Keratinocyte (primary cell): ENCODE measurements around the gene ADGRG1. TPM values are rescaled to one million over a fixed set of nuclear protein-coding genes. Genes with fewer than 3 reads are reported as not detected.

Experiments used
- DNase-seq: peaks from one replicate; pipeline ENCODE4 v3.0.0-alpha.2; 2011; ENCODE audit warnings: low read depth, missing footprints, low spot score
- FAIRE-seq: peaks from 2 replicates; lab custom pipeline; 2011; peaks lifted over from hg19 to GRCh38; lab: Jason Lieb, UNC
- H2AFZ ChIP-seq: 2 replicates; pipeline ENCODE4 v1.6.0; 2012; ENCODE audit warnings: low read length, control low read depth, inconsistent platforms; ENCODE audit not compliant: control insufficient read depth
- H3K27ac ChIP-seq: 2 replicates; pipeline ENCODE4 v1.5.1; 2011; ENCODE audit warnings: low read length; ENCODE audit not compliant: control insufficient read depth, insufficient read depth
- H3K27me3 ChIP-seq: 3 replicates; pipeline ENCODE4 v1.6.0; 2011; ENCODE audit warnings: low read length; ENCODE audit not compliant: control insufficient read depth, insufficient read depth; ENCODE audit errors: extremely low read depth
- H3K36me3 ChIP-seq, 2 experiments: 2 replicates in 1 of 2; 3 replicates in 1 of 2; pipeline ENCODE4 v1.5.1; 2011; ENCODE audit warnings: low read length in 2 of 2, mild to moderate bottlenecking in 1 of 2; ENCODE audit not compliant: control insufficient read depth in 2 of 2, insufficient read depth in 2 of 2; ENCODE audit errors: extremely low read depth in 1 of 2
- H3K4me1 ChIP-seq: 3 replicates; pipeline ENCODE4 v1.5.1; 2011; ENCODE audit warnings: low read length; ENCODE audit not compliant: control insufficient read depth, insufficient read depth; ENCODE audit errors: extremely low read depth
- H3K4me2 ChIP-seq: 3 replicates; pipeline ENCODE4 v1.6.0; 2011; ENCODE audit warnings: low read depth, low read length; ENCODE audit not compliant: control insufficient read depth, insufficient read depth; ENCODE audit errors: extremely low read depth
- H3K4me3 ChIP-seq, 3 experiments: fragments of 200-600 bp in 1 of 3; sonication (generic) in 1 of 3; 2 replicates in 2 of 3; 3 replicates in 1 of 3; pipeline ENCODE4 v1.5.1; 2011 to 2016; ENCODE audit warnings: low read length in 3 of 3, mild to moderate bottlenecking in 3 of 3, control low read depth in 2 of 3, inconsistent platforms in 1 of 3, low read depth in 1 of 3, mixed read lengths in 1 of 3, mixed run types in 1 of 3, moderate library complexity in 1 of 3; ENCODE audit not compliant: control insufficient read depth in 2 of 3, insufficient read depth in 2 of 3; ENCODE audit errors: extremely low read depth in 1 of 3
- H3K79me2 ChIP-seq: 2 replicates; pipeline ENCODE4 v1.6.0; 2012; ENCODE audit warnings: low read length; ENCODE audit not compliant: control insufficient read depth, insufficient read depth
- H3K9ac ChIP-seq: 3 replicates; pipeline ENCODE4 v1.6.0; 2011; ENCODE audit warnings: low read length; ENCODE audit not compliant: control insufficient read depth, insufficient read depth; ENCODE audit errors: extremely low read depth
- H3K9me1 ChIP-seq: 3 replicates; pipeline ENCODE4 v1.6.0; 2011; ENCODE audit warnings: low read length; ENCODE audit not compliant: control insufficient read depth, insufficient read depth; ENCODE audit errors: extremely low read depth
- H3K9me3 ChIP-seq: 2 replicates; pipeline ENCODE4 v1.5.1; 2012; ENCODE audit warnings: low read depth, low read length; ENCODE audit not compliant: control insufficient read depth
- H4K20me1 ChIP-seq: 3 replicates; pipeline ENCODE4 v1.6.0; 2011; ENCODE audit warnings: low read length; ENCODE audit not compliant: control insufficient read depth, insufficient read depth; ENCODE audit errors: extremely low read depth
- CTCF ChIP-seq, 3 experiments: IDR thresholded peaks in 1 of 3; conservative IDR thresholded peaks in 1 of 3; optimal IDR thresholded peaks in 1 of 3; 2 replicates in 2 of 3; 3 replicates in 1 of 3; pipeline versions ENCODE3 to v1.5.1; 2011; ENCODE audit warnings: low read length in 3 of 3, mild to moderate bottlenecking in 3 of 3, moderate library complexity in 2 of 3, control low read depth in 1 of 3, inconsistent platforms in 1 of 3; ENCODE audit not compliant: insufficient read depth in 2 of 3; ENCODE audit errors: extremely low read depth in 1 of 3
- EZH2 ChIP-seq: IDR thresholded peaks from one replicate; pipeline ENCODE4 v1.6.1; 2012; ENCODE audit warnings: inconsistent platforms, mild to moderate bottlenecking, low read length, moderate library complexity
- dilution Hi-C: fragments of 300-500 bp; cut with MboI; formaldehyde crosslinking; loops from one replicate; pipeline ENCODE4 v1.7.0; 2020; ENCODE audit warnings: low sequenced_read_pairs; ENCODE audit not compliant: extremely low pct_ligation_motif_present
- polyA plus RNA-seq, 5 experiments: library from polyadenylated mRNA; depleted of rRNA in 3 of 5; stranded (reverse) in 3 of 5; stranded (forward) in 1 of 5; unstranded in 1 of 5; fragments of >200 nt; gene quantifications; 1 replicate in 1 of 5; 2 replicates in 3 of 5; 3 replicates in 1 of 5; pipeline versions ENCODE4 v1.2.1 to v1.2.3, GENCODE V29; 2011 to 2012; ENCODE audit warnings: missing spikeins in 2 of 5, low read depth in 1 of 5, low replicate concordance in 1 of 5

ADGRG1 gene
- polyA plus RNA-seq, 1 donor (not counting 4 experiments of a cell fraction or from before 2014, with no cell fraction given) = 28.4 TPM

- dilution Hi-C loops = no loop called here
- TF ChIP-seq CTCF (optimal IDR thresholded peaks at IDR 0.05 in 1 of 3, IDR thresholded peaks at IDR 0.05 in 1 of 3, conservative IDR thresholded peaks at IDR 0.05 in 1 of 3; ENCODE audit: extremely low read depth in 1 of 3, insufficient read depth in 2 of 3, low read length in 3 of 3) (no peak), EZH2 (no peak)
- no peak overlapping the region for H3K4me3 ChIP-seq
- H3K4me1 ChIP-seq = peaks cover 32% of the 10 kb centered on the region
- H3K79me2 ChIP-seq = no peaks in the 10 kb centered on the region
- DNase-seq (no peak), FAIRE-seq (no peak)
- no peak overlapping the region for H2AFZ ChIP-seq
- H3K9me1 ChIP-seq = no peaks in the 10 kb centered on the region
- H4K20me1 ChIP-seq = no peaks in the 10 kb centered on the region
- H3K27ac ChIP-seq = no peak overlapping the region
- no peaks in the 10 kb centered on the region for H3K9me3 ChIP-seq
- H3K27me3 ChIP-seq = no peaks in the 10 kb centered on the region
- no peaks in the 10 kb centered on the region for H3K36me3 ChIP-seq
- H3K9ac ChIP-seq = no peak overlapping the region
- no peak overlapping the region for H3K4me2 ChIP-seq
Observed at GRCh38 chr16:57589374-57589773, 39.1 kb upstream of the ADGRG1 start.

GRCh38 chr16:57590654-57591085 is 37.8 kb upstream of the ADGRG1 start:
- peak; percentile 5 for DNase-seq
- Histone ChIP-seq H3K27me3 (no peaks in the 10 kb centered on the region), H3K9me3 (no peaks in the 10 kb centered on the region), H3K79me2 (no peaks in the 10 kb centered on the region), H3K27ac (peak overlapping the region; percentile 90), H3K9ac (peak overlapping the region; percentile 70), H3K4me1 (peaks cover 32% of the 10 kb centered on the region), H3K4me3 (peak overlapping the region in 2 of 3 experiments; percentile 19 to 31), H3K36me3 (no peaks in the 10 kb centered on the region), H3K4me2 (peak overlapping the region; percentile 89), H3K9me1 (no peaks in the 10 kb centered on the region), H4K20me1 (no peaks in the 10 kb centered on the region), H2AFZ (peak overlapping the region; percentile 60)
- dilution Hi-C loops = no loop called here
- TF ChIP-seq EZH2 = no peak
- TF ChIP-seq CTCF (optimal IDR thresholded peaks at IDR 0.05 in 1 of 3, IDR thresholded peaks at IDR 0.05 in 1 of 3, conservative IDR thresholded peaks at IDR 0.05 in 1 of 3; ENCODE audit: extremely low read depth in 1 of 3, insufficient read depth in 2 of 3, low read length in 3 of 3) = no peak
- FAIRE-seq = peak; percentile 96
